HEK293 (cell line): ENCODE measurements around the gene RETREG2.

Experiments used
- CTCF ChIP-seq: fragments of 450-650 bp; formaldehyde crosslinking; IDR thresholded peaks from 2 replicates; pipeline ENCODE4 v1.5.1; 2016; ENCODE audit warnings: missing biosample characterization, missing genetic modification characterization
- HOXC10 ChIP-seq: sonication (generic); formaldehyde crosslinking; IDR thresholded peaks from 2 replicates; pipeline ENCODE4 v1.8.1; 2023; ENCODE audit warnings: mild to moderate bottlenecking, missing genetic modification reagents
- REPIN1 ChIP-seq: fragments of 450-650 bp; formaldehyde crosslinking; IDR thresholded peaks from 2 replicates; pipeline ENCODE4 v1.5.1; 2017; ENCODE audit warnings: missing biosample characterization, missing genetic modification characterization, low read depth
- REST ChIP-seq: fragments of 450-650 bp; formaldehyde crosslinking; IDR thresholded peaks from 2 replicates; pipeline ENCODE4 v1.5.1; 2016; ENCODE audit warnings: missing biosample characterization, missing genetic modification characterization
- ZSCAN16 ChIP-seq: fragments of 450-650 bp; formaldehyde crosslinking; IDR thresholded peaks from 2 replicates; pipeline ENCODE4 v1.5.1; 2016; ENCODE audit warnings: missing biosample characterization, missing genetic modification characterization
- ZSCAN4 ChIP-seq: fragments of 450-650 bp; formaldehyde crosslinking; IDR thresholded peaks from 2 replicates; pipeline ENCODE4 v1.5.1; 2017; ENCODE audit warnings: missing biosample characterization, missing genetic modification characterization

- TF ChIP-seq HOXC10 (CRISPR knock-in tag) (no peak), CTCF (tag by site-specific recombination) (no peak), ZSCAN4 (tag by site-specific recombination) (no peak), ZSCAN16 (no peak), REPIN1 (tag by site-specific recombination) (no peak), REST (tag by site-specific recombination) (no peak)
Measured at GRCh38 chr2:219161097-219161496, 17.0 kb upstream of the RETREG2 start.
